ENCODE data around the gene DCANP1.

Gene DCANP1

GRCh38 chr5:135477613-135478066 is 30.5 kb upstream of the DCANP1 start:
- no peak overlapping the region for H3K4me3 ChIP-seq (ENCODE audit: low read depth, low read length)
- no peak for TF ChIP-seq MYC (IDR thresholded peaks at IDR 0.05; ENCODE audit: low read depth, low read length)
- TF ChIP-seq MAX (IDR thresholded peaks at IDR 0.05; ENCODE audit: low read depth, low read length), result no peak
- no peak for TF ChIP-seq POLR2A (IDR thresholded peaks at IDR 0.05; ENCODE audit: extremely low read depth, insufficient read length)
- TF ChIP-seq CTCF (IDR thresholded peaks at IDR 0.05; ENCODE audit: low read depth, low read length), result no peak
- DNase-seq (ENCODE audit: low read depth), result no peak

DNA sequence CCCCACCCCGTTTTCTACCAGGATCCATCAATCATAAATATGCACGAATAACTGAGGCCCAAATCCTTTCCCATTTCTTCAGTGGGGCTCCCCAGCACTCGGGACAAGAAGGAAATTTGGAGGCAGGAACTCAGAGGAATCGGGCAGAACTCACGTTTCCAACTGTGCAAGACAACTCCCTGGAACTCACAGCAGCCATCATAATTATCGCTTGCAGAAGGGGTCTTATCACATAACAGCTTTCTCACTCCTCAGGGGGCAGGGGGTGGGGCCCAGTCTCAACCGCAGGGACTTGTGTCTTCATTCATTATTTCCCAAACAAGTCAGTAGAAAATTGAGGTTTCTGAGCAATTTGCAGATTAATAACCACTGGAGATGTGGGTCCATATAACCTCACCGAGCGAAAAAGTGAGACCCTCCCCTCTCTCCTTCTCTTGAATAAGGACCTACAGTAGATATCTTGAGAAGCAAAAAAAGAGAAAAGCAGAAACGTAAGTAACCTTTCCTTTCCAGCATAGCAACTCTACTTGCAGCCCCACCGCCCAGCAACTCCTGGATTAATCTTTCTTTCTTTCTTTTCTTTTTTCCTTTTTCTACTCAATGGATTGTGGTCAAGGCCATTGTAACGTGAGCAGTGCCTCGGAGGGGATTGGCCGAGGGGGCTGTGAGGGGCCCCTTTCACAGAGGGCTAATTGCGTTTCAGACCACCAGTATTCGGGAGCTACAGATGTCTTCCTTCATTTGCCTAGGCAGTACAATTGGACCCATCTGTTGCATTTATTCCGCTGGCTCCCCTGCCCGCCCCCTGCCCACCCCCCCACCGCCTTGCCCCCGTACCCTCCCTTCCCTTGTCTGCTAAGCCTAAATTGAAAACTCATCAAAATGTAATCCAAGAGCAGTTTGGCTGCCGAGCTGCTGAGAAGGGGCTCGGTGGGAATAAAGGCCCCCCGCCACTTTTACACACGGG is 29.8 kb upstream of the DCANP1 start:
- no peak for TF ChIP-seq MAX (IDR thresholded peaks at IDR 0.05; ENCODE audit: low read depth, low read length)
- no peak for TF ChIP-seq POLR2A (IDR thresholded peaks at IDR 0.05; ENCODE audit: extremely low read depth, insufficient read length)
- no peak for TF ChIP-seq CTCF (IDR thresholded peaks at IDR 0.05; ENCODE audit: low read depth, low read length)
- no peak for TF ChIP-seq MYC (IDR thresholded peaks at IDR 0.05; ENCODE audit: low read depth, low read length)
- no peak overlapping the region for H3K4me3 ChIP-seq (ENCODE audit: low read depth, low read length)
- DNase-seq (ENCODE audit: low read depth), result no peak

DNA sequence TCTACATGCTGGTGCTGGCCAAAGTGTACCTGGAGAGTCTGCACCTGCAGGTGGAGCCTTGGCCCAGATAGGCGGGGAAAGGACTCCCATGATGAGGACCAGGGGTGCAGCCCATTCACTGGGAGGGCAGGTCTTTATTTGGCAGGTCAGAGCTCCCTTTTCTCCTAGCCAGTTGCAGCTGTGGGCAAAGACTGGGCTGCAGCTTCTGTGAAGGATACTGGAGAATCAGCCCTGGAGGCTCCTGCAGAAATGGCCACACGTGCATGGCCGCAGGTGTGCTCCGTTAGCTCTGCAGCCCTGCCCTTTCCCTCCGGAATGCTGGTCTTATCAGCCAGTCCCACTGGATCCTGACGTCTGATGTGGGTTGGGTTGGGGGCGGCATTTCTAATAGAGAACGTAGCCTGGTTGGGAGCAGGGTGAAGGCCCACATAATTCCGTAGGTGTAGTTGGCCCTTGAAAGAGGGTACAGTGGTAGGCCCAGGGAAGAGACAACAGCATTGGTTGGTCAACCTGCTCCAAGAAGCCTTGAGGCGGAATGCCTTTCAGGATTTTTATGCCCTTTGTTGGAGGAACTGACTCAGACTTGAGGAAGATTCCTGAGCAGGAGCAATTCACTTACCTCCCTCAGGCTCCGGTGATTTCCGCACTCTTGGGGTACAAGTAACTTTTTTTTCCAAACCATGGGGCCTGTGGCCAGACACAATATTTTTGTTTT is 27.0 kb upstream of the DCANP1 start:
- TF ChIP-seq POLR2A (IDR thresholded peaks at IDR 0.05; ENCODE audit: extremely low read depth, insufficient read length) (no peak), MYC (IDR thresholded peaks at IDR 0.05; ENCODE audit: low read depth, low read length) (no peak), MAX (IDR thresholded peaks at IDR 0.05; ENCODE audit: low read depth, low read length) (no peak), CTCF (IDR thresholded peaks at IDR 0.05; ENCODE audit: low read depth, low read length) (no peak)
- no peak for DNase-seq (ENCODE audit: low read depth)
- no peak overlapping the region for H3K4me3 ChIP-seq (ENCODE audit: low read depth, low read length)

DNA sequence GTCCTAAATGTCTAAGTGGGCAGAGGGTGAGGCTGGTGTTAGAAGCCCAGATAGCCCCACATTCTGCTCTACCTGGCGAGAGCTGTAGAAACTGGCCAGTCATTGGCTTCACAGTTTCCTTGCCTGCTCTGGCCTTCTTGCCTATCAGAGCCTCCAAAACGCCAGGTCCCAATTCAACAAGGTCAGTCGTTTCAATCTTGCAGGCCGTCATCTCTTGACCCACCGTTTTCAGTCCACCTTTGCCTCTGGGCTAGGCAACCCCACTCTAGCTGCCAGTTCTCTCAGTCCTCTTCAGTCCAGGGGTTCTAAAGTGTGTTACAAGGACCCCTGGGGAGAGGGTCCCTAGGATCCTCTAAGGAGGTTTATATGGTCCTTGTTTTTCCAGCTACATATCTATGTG is 25.0 kb upstream of the DCANP1 start:
- no peak overlapping the region for H3K4me3 ChIP-seq (ENCODE audit: low read depth, low read length)
- DNase-seq (ENCODE audit: low read depth), result no peak
- TF ChIP-seq POLR2A (IDR thresholded peaks at IDR 0.05; ENCODE audit: extremely low read depth, insufficient read length), result no peak
- TF ChIP-seq MAX (IDR thresholded peaks at IDR 0.05; ENCODE audit: low read depth, low read length), result no peak
- no peak for TF ChIP-seq CTCF (IDR thresholded peaks at IDR 0.05; ENCODE audit: low read depth, low read length)
- TF ChIP-seq MYC (IDR thresholded peaks at IDR 0.05; ENCODE audit: low read depth, low read length), result no peak

GRCh38 chr5:135471726-135472125 is 24.6 kb upstream of the DCANP1 start:
- TF ChIP-seq MAX (IDR thresholded peaks at IDR 0.05; ENCODE audit: low read depth, low read length), result no peak
- no peak for TF ChIP-seq POLR2A (IDR thresholded peaks at IDR 0.05; ENCODE audit: extremely low read depth, insufficient read length)
- TF ChIP-seq MYC (IDR thresholded peaks at IDR 0.05; ENCODE audit: low read depth, low read length), result no peak
- TF ChIP-seq CTCF (IDR thresholded peaks at IDR 0.05; ENCODE audit: low read depth, low read length), result no peak
- no peak for DNase-seq (ENCODE audit: low read depth)
- H3K4me3 ChIP-seq (ENCODE audit: low read depth, low read length), result no peak overlapping the region

Measured in NB4 (cell line).